Breast epithelium (tissue), 4 donors: Measurements from ENCODE around the gene TRIM54. TPM values are rescaled to one million over a fixed set of nuclear protein-coding genes. Genes with fewer than 3 reads are reported as not detected.
A peak's percentile ranks its signal among the peaks of the same experiment; 100 is the strongest.
"Not testable (repeated sequence)": the region's sequence is repeated elsewhere in the genome, so short reads cannot be mapped to it uniquely, and the experiment has no call there.

Experiments used
- DNase-seq, 2 donors: peaks; one replicate each; pipeline ENCODE4 v3.0.0-alpha.2; 2019; ENCODE audit warnings: low spot score in 2 of 2
- H3K27ac ChIP-seq, 2 donors: fragments of 200-600 bp; sonication (generic) in 1 of 2; one replicate each; pipeline ENCODE4 v1.5.1; 2016 to 2019; ENCODE audit warnings: mild to moderate bottlenecking in 1 of 2
- H3K27me3 ChIP-seq, 2 donors: fragments of 200-600 bp; sonication (generic) in 1 of 2; one replicate each; pipeline versions ENCODE4 v1.5.1 to v1.6.0; 2017 to 2019; ENCODE audit warnings: control low read depth in 1 of 2, mild to moderate bottlenecking in 1 of 2
- H3K36me3 ChIP-seq: fragments of 200-600 bp; one replicate; pipeline ENCODE4 v1.5.1; 2019
- H3K4me1 ChIP-seq, 2 donors: fragments of 200-600 bp; sonication (generic); one replicate each; pipeline ENCODE4 v1.5.1; 2016 to 2019; ENCODE audit warnings: control low read depth in 1 of 2
- H3K4me3 ChIP-seq, 3 donors: fragments of 200-600 bp; sonication (generic); 1 replicate in 2 of 3; 2 replicates in 1 of 3; pipeline ENCODE4 v1.5.1; 2016 to 2019; ENCODE audit warnings: mild to moderate bottlenecking in 3 of 3, moderate library complexity in 2 of 3
- H3K9me3 ChIP-seq, 2 donors: fragments of 200-600 bp; sonication (generic) in 1 of 2; one replicate each; pipeline ENCODE4 v1.5.1; 2016 to 2019; ENCODE audit warnings: control low read depth in 1 of 2
- POLR2A ChIP-seq: fragments of 450-650 bp; IDR thresholded peaks from one replicate; pipeline ENCODE4 v1.6.1; 2016; ENCODE audit warnings: antibody characterized with exemption, mild to moderate bottlenecking, moderate library complexity
- POLR2AphosphoS5 ChIP-seq, 3 donors: sonication (generic); formaldehyde crosslinking; IDR thresholded peaks; one replicate each; pipeline ENCODE4 v1.6.1; 2017; ENCODE audit warnings: antibody characterized with exemption in 3 of 3
- intact Hi-C: fragments of 100-400 bp; cut with DNase I; formaldehyde crosslinking; loops from one replicate; pipeline ENCODE4 v1.15.1; 2023; ENCODE audit warnings: low total_unique reads
- total RNA-seq, 3 donors: library from RNA; depleted of rRNA; stranded (reverse); fragments of >200 nt; gene quantifications; one replicate each; pipeline ENCODE4 v1.1.0, GENCODE V29; 2016
- TF ChIP-seq, protein P1 (sequence below), 3 donors: fragments of 450-650 bp; IDR thresholded peaks; one replicate each; pipeline ENCODE4 v1.5.1; 2016 to 2017; ENCODE audit warnings: antibody characterized with exemption in 3 of 3, mild to moderate bottlenecking in 3 of 3, moderate library complexity in 3 of 3

The TRIM54 gene
- total RNA-seq, 3 donors from 2014 or later: 0.15 to 0.66 TPM; not detected in 1

DNA sequence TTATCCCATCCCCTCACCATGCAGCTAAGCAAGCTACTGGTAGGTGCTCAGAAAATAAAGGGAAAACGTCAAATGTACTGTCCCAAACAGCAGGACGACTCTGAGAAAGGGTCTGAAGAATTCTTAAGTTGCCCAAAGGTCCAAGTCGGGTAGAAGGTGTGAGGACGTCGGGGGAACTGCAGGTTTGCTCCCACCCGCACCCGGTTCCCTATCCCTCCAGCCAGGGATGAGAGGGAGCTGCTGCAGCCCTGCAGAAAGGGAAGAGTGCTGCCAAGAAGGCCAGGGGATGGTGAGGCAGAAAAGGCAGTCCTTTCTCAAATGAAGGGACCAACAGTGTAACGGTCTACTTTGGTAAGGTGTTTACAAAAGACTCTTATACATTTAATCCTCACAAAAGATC, 32.9 kb downstream of the TRIM54 start:
- TF ChIP-seq, protein P1, sequence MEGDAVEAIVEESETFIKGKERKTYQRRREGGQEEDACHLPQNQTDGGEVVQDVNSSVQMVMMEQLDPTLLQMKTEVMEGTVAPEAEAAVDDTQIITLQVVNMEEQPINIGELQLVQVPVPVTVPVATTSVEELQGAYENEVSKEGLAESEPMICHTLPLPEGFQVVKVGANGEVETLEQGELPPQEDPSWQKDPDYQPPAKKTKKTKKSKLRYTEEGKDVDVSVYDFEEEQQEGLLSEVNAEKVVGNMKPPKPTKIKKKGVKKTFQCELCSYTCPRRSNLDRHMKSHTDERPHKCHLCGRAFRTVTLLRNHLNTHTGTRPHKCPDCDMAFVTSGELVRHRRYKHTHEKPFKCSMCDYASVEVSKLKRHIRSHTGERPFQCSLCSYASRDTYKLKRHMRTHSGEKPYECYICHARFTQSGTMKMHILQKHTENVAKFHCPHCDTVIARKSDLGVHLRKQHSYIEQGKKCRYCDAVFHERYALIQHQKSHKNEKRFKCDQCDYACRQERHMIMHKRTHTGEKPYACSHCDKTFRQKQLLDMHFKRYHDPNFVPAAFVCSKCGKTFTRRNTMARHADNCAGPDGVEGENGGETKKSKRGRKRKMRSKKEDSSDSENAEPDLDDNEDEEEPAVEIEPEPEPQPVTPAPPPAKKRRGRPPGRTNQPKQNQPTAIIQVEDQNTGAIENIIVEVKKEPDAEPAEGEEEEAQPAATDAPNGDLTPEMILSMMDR (IDR thresholded peaks at IDR 0.05): no peak
- TF ChIP-seq POLR2AphosphoS5 (IDR thresholded peaks at IDR 0.05): no peak
- TF ChIP-seq POLR2A: no peak
- DNase-seq: no peak
- Histone ChIP-seq H3K4me3 (no peak overlapping the region), H3K36me3 (no peaks in the 10 kb centered on the region), H3K4me1 (no peaks in the 10 kb centered on the region), H3K27ac (no peak overlapping the region), H3K27me3 (no peaks in the 10 kb centered on the region), H3K9me3 (no peaks in the 10 kb centered on the region)
- intact Hi-C loops: no loop called here

DNA sequence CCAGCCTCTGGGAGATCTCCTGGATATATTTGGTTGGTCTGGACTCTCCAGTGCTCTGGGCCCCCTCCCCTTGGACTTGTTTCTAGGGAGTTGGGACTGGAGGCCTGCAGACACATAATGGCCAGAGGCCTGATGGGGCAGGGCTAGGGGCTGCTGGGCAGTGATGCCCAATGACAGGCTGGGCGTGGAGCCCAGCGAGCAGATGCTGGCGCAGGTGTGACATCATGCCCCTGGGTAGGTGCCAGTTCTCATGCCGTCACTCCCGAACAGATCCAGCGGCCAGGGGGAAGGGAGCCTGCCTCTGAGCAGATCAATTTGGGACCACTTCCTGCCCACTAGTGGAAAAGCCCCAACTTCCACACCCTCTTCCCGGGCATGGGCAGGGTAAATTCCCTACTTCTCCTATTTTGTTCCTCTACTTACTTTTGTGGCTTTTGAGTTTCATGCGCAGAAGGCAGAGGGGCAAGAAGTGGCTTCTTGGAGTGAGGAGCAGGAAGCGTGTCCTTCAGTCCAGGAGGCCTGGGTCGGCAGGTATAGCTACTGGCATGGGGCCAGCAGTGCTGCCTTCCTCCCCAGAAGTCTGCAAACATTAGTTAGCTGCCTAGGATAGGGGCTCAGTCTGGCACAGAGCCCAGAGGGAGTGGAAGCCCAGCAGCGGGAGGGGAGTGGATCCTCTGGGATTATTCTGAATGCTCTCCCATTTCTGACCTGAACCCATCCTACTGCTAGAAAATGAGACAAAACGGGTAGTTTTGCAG, 34.6 kb downstream of the TRIM54 start:
- TF ChIP-seq, protein P1 (IDR thresholded peaks at IDR 0.05): no peak
- TF ChIP-seq POLR2AphosphoS5 (IDR thresholded peaks at IDR 0.05) (no peak), POLR2A (no peak)
- intact Hi-C loops: no loop called here

DNA sequence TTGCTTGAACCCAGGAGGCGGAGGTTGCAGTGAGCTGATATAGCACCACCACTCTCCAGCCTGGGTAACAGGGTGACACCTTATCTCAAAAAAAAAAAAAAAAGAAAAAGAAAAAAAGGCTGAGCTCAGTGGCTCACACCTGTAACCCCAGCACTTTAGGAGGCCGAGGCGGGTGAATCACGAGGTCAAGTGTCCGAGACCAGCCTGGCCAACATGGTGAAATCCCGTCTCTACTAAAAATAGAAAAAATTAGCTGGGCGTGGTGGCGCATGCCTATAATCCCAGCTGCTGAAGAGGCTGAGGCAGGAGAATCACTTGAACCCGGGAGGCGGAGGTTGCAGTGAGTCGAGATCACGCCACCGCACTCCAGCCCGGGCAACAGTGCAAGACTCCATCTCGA, 37.6 kb downstream of the TRIM54 start:
- H3K9me3 ChIP-seq, DNase-seq, H3K36me3 ChIP-seq, H3K27me3 ChIP-seq, H3K4me3 ChIP-seq: not testable (repeated sequence)
- peaks cover 0 to 18% of the 10 kb centered on the region in 2 donors for H3K4me1 ChIP-seq
- intact Hi-C loops: loop anchor here (5.0 kb wide), 1 partner anchor 777 kb away; no protein-coding TSS in a partner anchor
- peak overlapping the region in 1 of 2 donors; percentile 99 for H3K27ac ChIP-seq

More for the DNA sequence above, 34.6 kb downstream of the TRIM54 start:
- H3K4me1 ChIP-seq: peaks cover 0 to 6% of the 10 kb centered on the region in 2 donors
- H3K27me3 ChIP-seq: no peaks in the 10 kb centered on the region
- H3K36me3 ChIP-seq: no peaks in the 10 kb centered on the region
- no peak for DNase-seq
- H3K4me3 ChIP-seq: no peak overlapping the region
- H3K9me3 ChIP-seq: no peaks in the 10 kb centered on the region
- no peak overlapping the region for H3K27ac ChIP-seq

DNA sequence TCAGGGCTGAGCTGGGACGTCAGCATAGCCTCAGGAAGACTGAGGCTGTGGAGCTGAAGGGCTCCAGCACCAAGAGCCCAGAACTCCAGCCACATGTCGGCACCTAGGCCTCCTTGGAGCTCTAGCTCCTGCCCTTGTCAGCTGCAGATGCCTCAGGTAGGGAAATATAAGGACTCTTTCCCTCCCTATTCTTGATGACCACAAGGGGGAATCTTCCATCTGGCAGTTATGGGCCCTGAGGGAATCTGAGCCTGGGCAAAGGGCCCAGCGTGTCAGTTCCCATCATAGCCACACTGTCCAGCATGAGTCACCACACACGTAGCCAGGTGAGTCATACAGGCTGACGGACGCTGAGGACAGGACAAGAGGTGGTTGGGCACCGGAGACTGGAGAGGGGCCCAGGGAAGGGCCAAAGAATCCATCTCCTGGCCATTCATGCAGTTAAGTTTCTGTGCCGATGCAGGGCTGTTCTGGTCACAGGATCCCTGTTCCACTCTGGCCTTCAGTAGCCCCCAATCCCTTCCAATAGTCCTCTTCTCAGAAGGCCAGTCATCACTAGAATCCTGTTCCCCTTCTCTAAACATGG, 38.8 kb downstream of the TRIM54 start:
- H3K4me1 ChIP-seq: peaks cover 0 to 18% of the 10 kb centered on the region in 2 donors
- peak overlapping the region; percentile 99 for H3K27ac ChIP-seq
- H3K4me3 ChIP-seq: peak overlapping the region in 1 of 3 donors; percentile 21
- TF ChIP-seq POLR2A: no peak
- peak; percentile 77 to 94 (median 86) for TF ChIP-seq POLR2AphosphoS5 (IDR thresholded peaks at IDR 0.05)
- TF ChIP-seq, protein P1 (IDR thresholded peaks at IDR 0.05): peak; percentile 54 to 83 (median 67)
- peak; percentile 94 for DNase-seq
- intact Hi-C loops: loop anchor here (5.0 kb wide), 1 partner anchor 776 kb away; no protein-coding TSS in a partner anchor
- H3K36me3 ChIP-seq: no peaks in the 10 kb centered on the region
- no peaks in the 10 kb centered on the region for H3K27me3 ChIP-seq
- H3K9me3 ChIP-seq: no peaks in the 10 kb centered on the region

DNA sequence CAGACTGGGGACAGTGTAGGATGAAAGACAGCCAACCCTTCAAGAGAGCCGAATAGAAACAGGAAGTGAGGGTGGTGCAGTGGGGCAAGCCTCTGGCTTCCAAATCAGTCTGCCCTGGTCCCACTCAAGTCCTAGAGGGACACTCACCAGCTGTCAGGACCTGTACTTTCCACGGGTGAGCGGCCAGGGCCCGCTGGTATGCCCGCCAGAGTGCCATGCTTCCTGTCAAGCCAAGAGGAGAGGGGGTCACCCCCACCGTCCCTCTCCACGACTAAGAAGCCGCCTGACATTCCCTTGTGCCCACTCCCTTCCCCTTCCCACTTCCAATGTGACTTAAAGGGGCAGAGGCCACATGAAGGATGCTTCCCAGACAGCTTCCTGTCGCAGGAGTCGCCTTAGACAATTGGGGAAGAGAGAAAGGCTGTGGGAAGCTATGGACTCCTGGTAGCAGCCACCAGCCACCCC, 40.1 kb downstream of the TRIM54 start:
- H3K9me3 ChIP-seq: no peaks in the 10 kb centered on the region
- no peaks in the 10 kb centered on the region for H3K36me3 ChIP-seq
- no peak for TF ChIP-seq POLR2A
- TF ChIP-seq, protein P1 (IDR thresholded peaks at IDR 0.05): no peak
- no peaks in the 10 kb centered on the region for H3K27me3 ChIP-seq
- H3K4me3 ChIP-seq: peak overlapping the region; percentile 76 to 86 (median 81)
- no peak for DNase-seq
- intact Hi-C loops: loop anchor here (5.0 kb wide), 1 partner anchor 775 kb away; no protein-coding TSS in a partner anchor
- peak overlapping the region; percentile 99 for H3K27ac ChIP-seq
- peaks cover 0 to 18% of the 10 kb centered on the region in 2 donors for H3K4me1 ChIP-seq
